NCI-H82 treated with DMSO at 0.1 percent for 48 hours (cell line): ENCODE results near the gene MARVELD1.
A peak's percentile ranks its signal among the peaks of the same experiment; 100 is the strongest.

Source experiments
- DNase-seq: peaks from one replicate; lab custom pipeline; 2025; ENCODE audit not compliant: unreplicated experiment; lab: John Stamatoyannopoulos, UW

The MARVELD1 gene

GRCh38 chr10:97690133-97690532 lies 23.4 kb upstream of the MARVELD1 start:
- DNase-seq = no peak

GRCh38 chr10:97698072-97698655 lies 15.4 kb upstream of the MARVELD1 start:
- DNase-seq = peak; percentile 16

- DNase-seq = peak; percentile 32
These were observed 12.0 kb upstream of the MARVELD1 start for GRCh38 chr10:97701438-97702069.

- DNase-seq = no peak
These were observed 10.0 kb upstream of the MARVELD1 start for GRCh38 chr10:97703398-97704067.

- DNase-seq = no peak
These were observed 9.2 kb upstream of the MARVELD1 start for GRCh38 chr10:97704341-97704740.

- DNase-seq = no peak
These were observed 8.4 kb upstream of the MARVELD1 start for GRCh38 chr10:97705006-97705670.

GRCh38 chr10:97707134-97707861 lies 6.2 kb upstream of the MARVELD1 start:
- DNase-seq = no peak

GRCh38 chr10:97708167-97708566 lies 5.4 kb upstream of the MARVELD1 start:
- DNase-seq = no peak

- DNase-seq = no peak
These were observed 4.3 kb upstream of the MARVELD1 start for GRCh38 chr10:97708976-97709946.

GRCh38 chr10:97711640-97712572 lies 1.6 kb upstream of the MARVELD1 start:
- no peak for DNase-seq

- no peak for DNase-seq
These were observed 383 bp downstream of the MARVELD1 start for GRCh38 chr10:97713826-97714400.

- DNase-seq = no peak
These were observed 1.1 kb downstream of the MARVELD1 start for GRCh38 chr10:97714401-97715258.

- no peak for DNase-seq
These were observed 1.8 kb downstream of the MARVELD1 start for GRCh38 chr10:97715259-97715874.

GRCh38 chr10:97717627-97718026 lies 4.1 kb downstream of the MARVELD1 start:
- DNase-seq = no peak

- no peak for DNase-seq
These were observed 4.6 kb downstream of the MARVELD1 start for GRCh38 chr10:97718178-97718577.

- DNase-seq = no peak
These were observed 5.2 kb downstream of the MARVELD1 start for GRCh38 chr10:97718659-97719142.

GRCh38 chr10:97719602-97720001 lies 6.1 kb downstream of the MARVELD1 start:
- DNase-seq = no peak
